GM19238 (cell line): ENCODE data around the gene ZNF846.
"Not testable (repeated sequence)": the region's sequence is repeated elsewhere in the genome, so short reads cannot be mapped to it uniquely, and the experiment has no call there.

Experiments
- DNase-seq: peaks from one replicate; pipeline ENCODE4 v3.0.0; 2011; ENCODE audit warnings: low spot score; ENCODE audit not compliant: insufficient read length

The ZNF846 gene

GRCh38 chr19:9768175-9769112 lies at the start of gene ZNF846:
Gene ZNF846 (minus strand): TSS chr19:9768738. CDS start chr19:9764950, 3,788 bp downstream.
- peak; percentile 86 for DNase-seq

- DNase-seq = no peak
Observed at GRCh38 chr19:9818175-9818733, 49.7 kb upstream of the ZNF846 start.

- no peak for DNase-seq
Observed at GRCh38 chr19:9811139-9811538, 42.6 kb upstream of the ZNF846 start.

- no peak for DNase-seq
Observed at GRCh38 chr19:9808855-9809824, 40.6 kb upstream of the ZNF846 start.

- DNase-seq = no peak
Observed at GRCh38 chr19:9806803-9807202, 38.3 kb upstream of the ZNF846 start.

GRCh38 chr19:9801976-9802375 lies 33.4 kb upstream of the ZNF846 start:
- DNase-seq = no peak

GRCh38 chr19:9799162-9799561 lies 30.6 kb upstream of the ZNF846 start:
- no peak for DNase-seq

- DNase-seq = no peak
Observed at GRCh38 chr19:9797871-9798270, 29.3 kb upstream of the ZNF846 start.

- peak; percentile 57 for DNase-seq
Observed at GRCh38 chr19:9796113-9796773, 27.7 kb upstream of the ZNF846 start.

- no peak for DNase-seq
Observed at GRCh38 chr19:9793071-9793591, 24.6 kb upstream of the ZNF846 start.

- DNase-seq = peak; percentile 61
Observed at GRCh38 chr19:9792206-9793070, 23.9 kb upstream of the ZNF846 start.

- DNase-seq = peak; percentile 60
Observed at GRCh38 chr19:9791552-9792205, 23.1 kb upstream of the ZNF846 start.

- DNase-seq = not testable (repeated sequence)
Observed at GRCh38 chr19:9791073-9791367, 22.5 kb upstream of the ZNF846 start.

GRCh38 chr19:9789579-9789978 lies 21.0 kb upstream of the ZNF846 start:
- not testable (repeated sequence) for DNase-seq

- no peak for DNase-seq
Observed at GRCh38 chr19:9789066-9789465, 20.5 kb upstream of the ZNF846 start.

- not testable (repeated sequence) for DNase-seq
Observed at GRCh38 chr19:9788604-9789003, 20.1 kb upstream of the ZNF846 start.

GRCh38 chr19:9786819-9787218 lies 18.3 kb upstream of the ZNF846 start:
- DNase-seq = no peak

- no peak for DNase-seq
Observed at GRCh38 chr19:9786342-9786741, 17.8 kb upstream of the ZNF846 start.
